ENCODE results near the gene NPR3. TPM values are rescaled to one million over a fixed set of nuclear protein-coding genes. Genes with fewer than 3 reads are reported as not detected.
A peak's percentile ranks its signal among the peaks of the same experiment; 100 is the strongest.

NPR3 gene
- total RNA-seq, 1 experiment from 2014 or later = 0.11 TPM

DNA sequence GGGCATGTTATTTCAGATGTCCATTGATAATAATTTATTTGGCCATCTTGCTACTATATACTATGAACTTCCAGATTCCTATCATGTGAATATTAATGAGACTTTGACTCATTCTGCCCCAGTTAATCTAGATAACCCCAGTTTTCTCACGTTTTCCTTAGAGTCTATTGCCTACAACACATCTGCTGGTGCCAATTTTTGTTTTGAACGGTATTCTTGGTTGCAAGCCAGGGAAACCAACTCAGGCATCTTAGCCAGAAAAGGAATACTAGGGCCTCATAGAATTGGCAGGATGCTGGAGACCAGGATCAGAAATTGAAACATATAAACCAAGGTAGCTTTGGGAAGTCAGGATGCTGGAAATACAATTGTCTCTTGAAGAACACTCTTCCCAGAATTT lies 28.0 kb upstream of the NPR3 start:
- no peaks in the 10 kb centered on the region for H3K9me3 ChIP-seq (ENCODE audit: low read length)
- H3K27ac ChIP-seq (ENCODE audit: low read length) = no peak overlapping the region
- H3K27me3 ChIP-seq (ENCODE audit: low read length) = no peaks in the 10 kb centered on the region
- H3K9me2 ChIP-seq (replicated peaks; ENCODE audit: insufficient read depth, low read length) = no peaks in the 10 kb centered on the region
- no peak overlapping the region for H3K4me3 ChIP-seq (ENCODE audit: low read length)
- H4K20me1 ChIP-seq (ENCODE audit: insufficient read depth, low read depth, low read length) = no peaks in the 10 kb centered on the region
- H3K36me3 ChIP-seq (ENCODE audit: insufficient read depth, low read length) = no peaks in the 10 kb centered on the region
- no peak overlapping the region for H3K4me2 ChIP-seq (ENCODE audit: low read depth, low read length, poor library complexity, severe bottlenecking)
- H2AFZ ChIP-seq (ENCODE audit: low read length) = no peak overlapping the region
- H3K4me1 ChIP-seq (ENCODE audit: low read length) = no peaks in the 10 kb centered on the region
- no peak for DNase-seq
- H3K9ac ChIP-seq (ENCODE audit: low read length) = no peak overlapping the region
- no peaks in the 10 kb centered on the region for H3K79me2 ChIP-seq (ENCODE audit: low read length)

DNA sequence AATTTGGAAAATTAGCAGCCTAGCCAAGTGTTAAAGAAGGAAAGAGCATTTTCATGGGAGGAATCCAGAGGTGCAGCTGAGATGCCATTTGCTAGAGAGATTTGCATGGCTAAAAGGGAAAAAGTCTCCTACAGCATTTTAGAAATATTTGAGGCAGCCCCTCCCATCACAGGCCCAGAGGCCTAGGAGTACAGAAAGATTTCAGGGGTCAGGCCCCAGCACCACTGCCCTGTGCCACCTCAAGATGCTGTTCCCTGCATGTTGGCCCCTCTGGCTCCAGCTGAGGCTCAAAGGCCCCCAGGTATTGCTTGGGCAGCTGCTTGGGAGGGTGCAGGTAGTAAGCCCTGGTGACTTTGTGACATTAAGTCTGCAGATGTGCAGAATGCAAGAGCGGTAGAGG lies 26.9 kb upstream of the NPR3 start:
- H3K36me3 ChIP-seq (ENCODE audit: insufficient read depth, low read length) = no peaks in the 10 kb centered on the region
- no peaks in the 10 kb centered on the region for H3K79me2 ChIP-seq (ENCODE audit: low read length)
- no peaks in the 10 kb centered on the region for H3K4me1 ChIP-seq (ENCODE audit: low read length)
- no peak overlapping the region for H3K27ac ChIP-seq (ENCODE audit: low read length)
- H3K4me2 ChIP-seq (ENCODE audit: low read depth, low read length, poor library complexity, severe bottlenecking) = no peak overlapping the region
- no peaks in the 10 kb centered on the region for H4K20me1 ChIP-seq (ENCODE audit: insufficient read depth, low read depth, low read length)
- no peak overlapping the region for H3K9ac ChIP-seq (ENCODE audit: low read length)
- H3K9me2 ChIP-seq (replicated peaks; ENCODE audit: insufficient read depth, low read length) = no peaks in the 10 kb centered on the region
- DNase-seq = no peak
- H2AFZ ChIP-seq (ENCODE audit: low read length) = no peak overlapping the region
- H3K9me3 ChIP-seq (ENCODE audit: low read length) = no peaks in the 10 kb centered on the region
- H3K27me3 ChIP-seq (ENCODE audit: low read length) = no peaks in the 10 kb centered on the region
- H3K4me3 ChIP-seq (ENCODE audit: low read length) = no peak overlapping the region

DNA sequence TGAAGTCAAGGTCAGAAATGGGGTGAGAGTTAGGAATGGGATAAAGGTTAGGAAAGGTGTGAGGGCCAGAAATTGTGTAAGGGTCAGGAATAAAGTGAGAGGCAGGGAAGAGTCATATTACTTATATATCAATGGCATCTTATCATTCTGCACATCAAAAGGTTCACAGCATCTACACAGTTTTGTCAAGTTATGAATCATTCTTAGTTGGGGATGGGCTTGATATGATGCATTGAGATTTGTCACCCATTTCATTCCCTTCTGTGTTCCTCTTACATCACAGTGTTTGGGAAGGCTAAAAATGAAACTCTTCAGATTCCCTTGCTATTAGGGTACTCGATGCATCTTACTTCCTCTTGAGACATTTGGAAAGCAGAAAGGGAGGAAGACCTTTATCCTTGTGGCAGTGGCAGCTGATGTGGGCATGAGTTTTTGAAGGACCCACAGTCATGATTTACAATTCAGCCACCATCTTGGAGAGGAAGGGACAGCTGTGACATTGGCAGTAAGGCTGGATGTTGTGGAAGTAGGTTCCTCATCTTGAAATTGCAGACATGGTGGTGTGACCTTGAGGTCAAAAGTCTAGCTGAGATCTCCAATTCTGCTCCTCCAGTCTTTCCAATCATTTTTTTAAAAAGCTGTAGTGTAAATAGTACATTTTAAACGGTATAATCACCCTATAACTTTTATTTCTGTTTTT lies 24.2 kb upstream of the NPR3 start:
- Histone ChIP-seq H3K4me2 (ENCODE audit: low read depth, low read length, poor library complexity, severe bottlenecking) (no peak overlapping the region), H3K4me3 (ENCODE audit: low read length) (no peak overlapping the region), H3K27ac (ENCODE audit: low read length) (no peak overlapping the region), H3K27me3 (ENCODE audit: low read length) (no peaks in the 10 kb centered on the region), H3K9me2 (replicated peaks; ENCODE audit: insufficient read depth, low read length) (no peaks in the 10 kb centered on the region), H3K4me1 (ENCODE audit: low read length) (no peaks in the 10 kb centered on the region), H2AFZ (ENCODE audit: low read length) (no peak overlapping the region), H3K9me3 (ENCODE audit: low read length) (no peaks in the 10 kb centered on the region), H3K9ac (ENCODE audit: low read length) (no peak overlapping the region), H3K36me3 (ENCODE audit: insufficient read depth, low read length) (no peaks in the 10 kb centered on the region), H3K79me2 (ENCODE audit: low read length) (no peaks in the 10 kb centered on the region), H4K20me1 (ENCODE audit: insufficient read depth, low read depth, low read length) (no peaks in the 10 kb centered on the region)
- DNase-seq = no peak

DNA sequence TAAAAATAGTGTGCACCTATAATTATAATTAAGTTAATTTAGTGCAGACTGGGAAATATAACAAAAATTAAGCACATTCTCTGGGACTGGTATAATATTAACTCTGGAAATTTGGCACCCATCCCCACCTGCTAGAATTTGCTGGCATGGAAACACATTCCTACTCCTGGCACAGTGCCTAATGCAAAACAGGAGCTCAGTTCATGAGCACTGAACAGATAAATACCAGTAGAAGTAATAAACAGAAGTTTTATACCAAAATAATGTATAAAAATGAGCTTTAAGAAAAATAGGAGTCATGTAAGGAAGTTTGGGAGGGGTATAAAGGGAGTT lies 23.7 kb upstream of the NPR3 start:
- no peak overlapping the region for H3K27ac ChIP-seq (ENCODE audit: low read length)
- no peaks in the 10 kb centered on the region for H3K27me3 ChIP-seq (ENCODE audit: low read length)
- H3K4me1 ChIP-seq (ENCODE audit: low read length) = no peaks in the 10 kb centered on the region
- no peak overlapping the region for H3K4me3 ChIP-seq (ENCODE audit: low read length)
- H3K36me3 ChIP-seq (ENCODE audit: insufficient read depth, low read length) = no peaks in the 10 kb centered on the region
- H3K9me3 ChIP-seq (ENCODE audit: low read length) = no peaks in the 10 kb centered on the region
- no peaks in the 10 kb centered on the region for H3K9me2 ChIP-seq (replicated peaks; ENCODE audit: insufficient read depth, low read length)
- no peaks in the 10 kb centered on the region for H4K20me1 ChIP-seq (ENCODE audit: insufficient read depth, low read depth, low read length)
- no peak overlapping the region for H2AFZ ChIP-seq (ENCODE audit: low read length)
- H3K79me2 ChIP-seq (ENCODE audit: low read length) = no peaks in the 10 kb centered on the region
- H3K9ac ChIP-seq (ENCODE audit: low read length) = no peak overlapping the region
- no peak for DNase-seq
- no peak overlapping the region for H3K4me2 ChIP-seq (ENCODE audit: low read depth, low read length, poor library complexity, severe bottlenecking)

DNA sequence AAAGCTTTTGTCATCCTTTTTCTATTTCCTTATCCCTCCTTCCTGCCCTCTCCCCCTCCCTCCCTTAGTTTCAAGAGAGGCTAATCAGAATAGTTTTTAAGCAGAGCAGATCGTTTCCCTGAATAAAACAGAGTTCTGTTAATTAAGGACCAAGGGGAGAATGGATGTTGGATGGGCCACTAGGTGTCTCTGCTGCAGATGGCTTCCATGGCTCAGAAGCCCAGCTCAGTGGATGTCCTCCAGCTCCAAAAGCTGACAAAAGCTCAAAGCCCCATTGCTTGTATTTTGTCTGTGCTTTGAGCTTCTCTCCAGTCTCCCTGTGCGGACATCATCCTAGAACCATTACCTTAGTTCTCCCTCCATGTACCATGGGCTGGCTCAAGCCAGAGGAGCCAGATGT lies 21.0 kb upstream of the NPR3 start:
- Histone ChIP-seq H3K4me1 (ENCODE audit: low read length) (no peaks in the 10 kb centered on the region), H3K4me3 (ENCODE audit: low read length) (no peak overlapping the region), H3K27ac (ENCODE audit: low read length) (no peak overlapping the region), H3K9me3 (ENCODE audit: low read length) (no peaks in the 10 kb centered on the region), H3K36me3 (ENCODE audit: insufficient read depth, low read length) (no peaks in the 10 kb centered on the region), H3K9ac (ENCODE audit: low read length) (no peak overlapping the region), H3K79me2 (ENCODE audit: low read length) (no peaks in the 10 kb centered on the region), H4K20me1 (ENCODE audit: insufficient read depth, low read depth, low read length) (no peaks in the 10 kb centered on the region), H3K27me3 (ENCODE audit: low read length) (no peaks in the 10 kb centered on the region), H3K4me2 (ENCODE audit: low read depth, low read length, poor library complexity, severe bottlenecking) (no peak overlapping the region), H2AFZ (ENCODE audit: low read length) (no peak overlapping the region), H3K9me2 (replicated peaks; ENCODE audit: insufficient read depth, low read length) (no peaks in the 10 kb centered on the region)
- peak; percentile 55 for DNase-seq

DNA sequence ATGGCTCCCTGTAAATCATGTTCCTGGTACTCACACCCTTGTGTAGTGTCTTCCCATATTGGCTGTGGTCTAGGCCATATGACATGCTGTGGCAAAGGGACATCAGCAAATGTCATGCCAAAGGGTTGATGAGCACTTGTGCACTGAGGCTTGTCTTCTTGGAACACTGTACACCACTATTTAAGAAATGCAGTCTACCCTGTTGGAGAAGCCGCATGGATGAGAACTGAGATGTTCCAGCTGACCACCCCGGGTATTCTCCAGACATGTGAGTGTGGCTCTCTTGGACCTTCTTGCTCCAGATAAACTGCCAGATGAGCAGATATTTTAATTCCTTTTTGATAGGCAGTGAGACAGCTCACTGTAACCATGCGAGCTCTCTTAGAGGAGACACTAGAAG lies 20.5 kb upstream of the NPR3 start:
- Histone ChIP-seq H3K79me2 (ENCODE audit: low read length) (no peaks in the 10 kb centered on the region), H2AFZ (ENCODE audit: low read length) (no peak overlapping the region), H3K27me3 (ENCODE audit: low read length) (no peaks in the 10 kb centered on the region), H3K27ac (ENCODE audit: low read length) (no peak overlapping the region), H3K4me3 (ENCODE audit: low read length) (no peak overlapping the region), H3K4me2 (ENCODE audit: low read depth, low read length, poor library complexity, severe bottlenecking) (no peak overlapping the region), H3K9me3 (ENCODE audit: low read length) (no peaks in the 10 kb centered on the region), H3K9me2 (replicated peaks; ENCODE audit: insufficient read depth, low read length) (no peaks in the 10 kb centered on the region), H3K9ac (ENCODE audit: low read length) (no peak overlapping the region), H4K20me1 (ENCODE audit: insufficient read depth, low read depth, low read length) (no peaks in the 10 kb centered on the region), H3K36me3 (ENCODE audit: insufficient read depth, low read length) (no peaks in the 10 kb centered on the region), H3K4me1 (ENCODE audit: low read length) (no peaks in the 10 kb centered on the region)
- no peak for DNase-seq

DNA sequence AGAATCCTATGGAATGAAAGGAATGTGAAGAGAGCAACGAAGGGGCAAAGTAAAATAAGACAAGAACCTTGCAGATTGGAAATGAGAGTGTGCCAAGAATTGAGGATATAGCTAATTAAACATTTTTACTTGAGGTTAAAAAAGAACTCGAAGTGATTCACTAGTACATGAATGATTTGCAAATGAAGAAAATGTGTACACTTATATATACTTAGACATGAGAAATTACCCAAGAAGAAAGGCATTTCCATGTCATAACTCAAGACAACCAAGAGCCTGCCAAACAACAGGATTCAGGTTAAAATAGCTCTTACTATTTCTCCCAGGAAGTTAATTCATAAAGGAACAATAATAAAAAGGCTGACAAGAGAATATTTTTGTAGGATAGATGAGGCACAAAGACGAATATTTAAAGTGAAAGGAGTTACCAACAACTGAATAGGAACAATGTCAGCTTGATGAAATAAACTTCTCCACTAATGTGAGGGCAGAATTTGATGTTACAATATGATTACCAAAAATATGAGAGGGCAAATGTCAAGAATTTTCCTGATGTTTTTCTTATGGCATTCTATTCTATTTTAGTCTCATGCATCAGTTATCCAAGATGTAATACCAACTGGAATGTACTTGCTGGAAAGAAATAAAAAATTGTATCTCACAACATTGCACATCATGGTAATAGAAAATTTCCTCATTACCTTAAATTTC lies 18.9 kb upstream of the NPR3 start:
- Histone ChIP-seq H3K4me3 (ENCODE audit: low read length) (no peak overlapping the region), H3K79me2 (ENCODE audit: low read length) (no peaks in the 10 kb centered on the region), H3K27me3 (ENCODE audit: low read length) (no peaks in the 10 kb centered on the region), H2AFZ (ENCODE audit: low read length) (no peak overlapping the region), H3K9me3 (ENCODE audit: low read length) (no peaks in the 10 kb centered on the region), H3K9me2 (replicated peaks; ENCODE audit: insufficient read depth, low read length) (no peaks in the 10 kb centered on the region), H4K20me1 (ENCODE audit: insufficient read depth, low read depth, low read length) (no peaks in the 10 kb centered on the region), H3K36me3 (ENCODE audit: insufficient read depth, low read length) (no peaks in the 10 kb centered on the region), H3K27ac (ENCODE audit: low read length) (no peak overlapping the region), H3K9ac (ENCODE audit: low read length) (no peak overlapping the region), H3K4me2 (ENCODE audit: low read depth, low read length, poor library complexity, severe bottlenecking) (no peak overlapping the region), H3K4me1 (ENCODE audit: low read length) (no peaks in the 10 kb centered on the region)
- DNase-seq = no peak

DNA sequence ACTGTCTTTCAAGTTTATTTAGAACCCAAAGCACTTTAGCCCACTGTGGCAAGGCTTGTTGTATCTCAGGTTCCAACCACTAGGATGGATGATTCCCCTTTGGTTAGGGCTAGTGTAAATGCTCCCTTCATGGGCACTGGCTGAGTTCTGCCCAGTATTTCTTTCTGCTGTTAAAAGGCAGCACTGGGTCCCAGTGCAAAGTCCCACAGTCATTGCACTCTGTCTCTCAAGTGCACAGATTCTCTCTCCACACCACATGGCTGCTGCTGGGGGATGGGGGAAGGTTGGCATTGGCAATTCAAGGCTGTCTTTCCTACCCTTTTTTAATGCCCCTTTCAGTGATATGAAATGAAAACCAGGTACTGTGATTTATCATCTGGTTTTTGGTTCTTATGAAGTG lies 7.2 kb upstream of the NPR3 start:
- Histone ChIP-seq H3K4me2 (ENCODE audit: low read depth, low read length, poor library complexity, severe bottlenecking) (no peak overlapping the region), H3K4me3 (ENCODE audit: low read length) (no peak overlapping the region)

More for the DNA sequence above, 7.2 kb upstream of the NPR3 start:
- no peak for DNase-seq
- H4K20me1 ChIP-seq (ENCODE audit: insufficient read depth, low read depth, low read length) = no peaks in the 10 kb centered on the region
- no peak overlapping the region for H3K9ac ChIP-seq (ENCODE audit: low read length)
- no peaks in the 10 kb centered on the region for H3K36me3 ChIP-seq (ENCODE audit: insufficient read depth, low read length)
- H3K9me3 ChIP-seq (ENCODE audit: low read length) = no peaks in the 10 kb centered on the region; the same call in 1 of the 2 replicates
- H3K27me3 ChIP-seq (ENCODE audit: low read length) = no peaks in the 10 kb centered on the region
- no peaks in the 10 kb centered on the region for H3K9me2 ChIP-seq (replicated peaks; ENCODE audit: insufficient read depth, low read length)
- no peaks in the 10 kb centered on the region for H3K4me1 ChIP-seq (ENCODE audit: low read length)
- no peaks in the 10 kb centered on the region for H3K79me2 ChIP-seq (ENCODE audit: low read length)
- H2AFZ ChIP-seq (ENCODE audit: low read length) = no peak overlapping the region
- H3K27ac ChIP-seq (ENCODE audit: low read length) = no peak overlapping the region
